ENCODE measurements around the gene EPHB1.

Gene EPHB1

DNA sequence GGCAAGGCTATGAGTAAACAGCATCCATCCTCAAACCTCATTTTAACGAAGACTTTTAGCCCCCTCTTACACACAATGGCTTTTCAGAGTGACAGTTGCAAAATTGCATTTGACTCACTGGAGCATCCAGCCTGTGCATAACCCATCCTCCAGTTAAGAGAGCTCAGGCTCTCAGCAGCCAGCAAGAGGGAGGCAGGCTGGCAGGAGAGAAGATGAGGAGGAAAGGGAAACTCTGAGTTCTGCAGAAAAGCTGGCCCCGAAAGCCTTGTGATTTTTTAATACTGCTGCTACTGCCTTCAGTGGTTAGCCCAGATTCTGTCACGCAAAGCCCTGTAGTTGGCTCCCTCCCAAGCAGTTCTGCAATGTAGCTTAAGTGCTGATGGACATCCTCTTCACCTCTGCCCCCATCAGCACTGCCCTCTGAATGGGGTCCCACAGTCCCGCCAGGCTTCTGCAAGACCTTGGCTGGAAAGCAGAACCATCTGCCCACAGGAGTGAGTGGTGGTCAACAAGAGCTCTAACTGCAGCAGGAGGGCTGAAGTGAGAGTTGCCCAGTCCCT is 371.3 kb downstream of the EPHB1 start:
- Mint-ChIP-seq H3K9me3 (no peaks in the 10 kb centered on the region), H3K27ac (no peak overlapping the region), H3K27me3 (no peaks in the 10 kb centered on the region), H3K4me3 (no peak overlapping the region), H3K36me3 (peaks cover under 1% of the 10 kb centered on the region), H3K4me1 (no peaks in the 10 kb centered on the region)
- no peak for ATAC-seq

DNA sequence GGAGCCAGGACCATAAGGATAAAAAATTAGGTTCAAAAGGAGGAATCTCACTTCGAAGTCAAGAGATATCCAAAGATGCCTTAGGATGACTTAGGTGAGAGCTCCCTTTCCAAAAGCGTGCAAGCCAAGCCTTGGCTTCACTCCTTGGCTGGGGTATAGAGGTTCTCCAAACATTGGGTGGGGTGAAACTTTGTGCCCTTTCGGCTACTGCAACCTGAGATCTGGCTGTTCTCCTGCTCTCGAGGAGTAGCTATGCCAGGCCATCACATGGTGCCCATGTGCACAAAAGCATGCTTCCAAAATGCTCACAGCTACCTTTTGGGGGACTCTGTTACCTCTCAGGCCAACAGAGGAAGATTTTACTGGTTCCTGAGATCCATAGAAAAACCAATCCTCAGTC is 373.8 kb downstream of the EPHB1 start:
- no peaks in the 10 kb centered on the region for H3K27me3 Mint-ChIP-seq
- no peaks in the 10 kb centered on the region for H3K4me1 Mint-ChIP-seq
- no peaks in the 10 kb centered on the region for H3K9me3 Mint-ChIP-seq

DNA sequence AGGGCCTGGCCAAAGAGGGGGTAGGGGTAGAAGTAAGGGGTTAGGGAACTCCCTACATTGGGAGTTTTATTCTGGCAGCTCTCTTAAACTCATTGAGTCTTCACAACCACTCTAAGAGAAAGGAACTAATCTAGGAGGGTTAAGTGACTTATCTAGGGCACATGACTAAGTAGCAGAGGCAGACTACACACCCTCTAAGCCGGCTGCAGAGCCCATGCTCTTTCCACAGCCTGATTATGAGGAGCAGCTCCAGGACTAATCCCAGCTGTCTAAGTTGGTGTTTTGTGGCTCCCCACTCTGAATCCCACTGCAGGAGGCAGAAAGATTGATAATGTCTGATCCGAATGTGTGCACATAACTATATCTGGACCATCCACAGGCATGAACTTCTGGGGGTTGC is 374.6 kb downstream of the EPHB1 start:
- ATAC-seq, result no peak
- H3K4me1 Mint-ChIP-seq, result no peaks in the 10 kb centered on the region
- H3K9me3 Mint-ChIP-seq, result no peaks in the 10 kb centered on the region
- no peak overlapping the region for H3K4me3 Mint-ChIP-seq
- no peak overlapping the region for H3K27ac Mint-ChIP-seq
- H3K27me3 Mint-ChIP-seq, result no peaks in the 10 kb centered on the region
- H3K36me3 Mint-ChIP-seq, result no peaks in the 10 kb centered on the region

More for the DNA sequence above, 373.8 kb downstream of the EPHB1 start:
- ATAC-seq, result no peak
- Mint-ChIP-seq H3K4me3 (no peak overlapping the region), H3K27ac (no peak overlapping the region), H3K36me3 (no peaks in the 10 kb centered on the region)

DNA sequence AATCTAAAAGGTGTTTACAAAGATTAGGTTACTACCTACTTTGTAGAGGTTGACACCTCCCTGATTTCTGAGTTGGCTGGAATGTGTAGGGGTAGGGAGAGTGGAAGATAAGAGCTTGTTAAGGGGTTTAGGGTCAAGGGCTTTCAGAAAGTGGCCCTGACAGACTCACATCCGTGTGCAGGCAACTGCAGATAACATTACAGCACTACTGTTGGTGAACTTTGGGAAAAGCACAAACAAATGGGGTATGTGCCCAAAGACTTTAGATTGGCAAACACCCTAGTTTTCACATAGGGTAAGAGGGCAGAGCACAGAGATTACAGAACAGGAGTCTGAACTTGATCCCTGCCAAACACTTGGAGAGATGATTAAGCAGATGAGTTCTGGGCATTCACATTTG is 375.7 kb downstream of the EPHB1 start:
- Mint-ChIP-seq H3K9me3 (no peaks in the 10 kb centered on the region), H3K36me3 (no peaks in the 10 kb centered on the region), H3K4me1 (no peaks in the 10 kb centered on the region)

DNA sequence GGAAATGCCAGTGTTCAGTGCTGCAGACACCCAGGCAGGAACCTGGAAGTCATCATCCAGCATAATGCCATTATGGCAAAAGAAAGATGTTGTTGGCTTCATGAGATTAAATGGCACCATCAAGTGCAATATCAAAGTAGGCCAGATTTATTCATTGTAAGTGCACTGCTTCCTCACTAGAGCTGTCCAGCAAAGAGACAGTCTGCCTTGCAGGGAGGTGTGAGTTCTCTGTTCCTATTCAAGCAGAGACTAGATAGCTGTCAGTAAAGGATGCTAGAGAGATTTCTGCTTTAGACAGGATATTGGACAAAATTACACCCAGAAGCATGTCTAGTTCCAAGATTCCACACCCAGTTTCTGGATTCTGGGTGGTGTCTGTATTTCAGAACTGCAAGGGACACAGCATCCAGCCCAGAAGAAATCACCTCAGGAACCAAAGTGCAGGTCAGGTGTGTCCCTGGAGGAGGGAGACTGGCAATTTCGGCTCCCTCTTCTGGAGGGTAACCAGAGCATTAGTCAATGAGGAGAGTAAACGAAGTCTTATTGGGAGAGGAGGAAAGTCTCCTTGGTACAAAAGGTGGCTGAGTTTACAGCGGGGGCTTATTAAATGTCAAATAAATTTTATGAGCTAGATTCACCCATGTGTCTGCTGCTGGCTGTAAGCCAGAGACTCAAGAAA is 377.3 kb downstream of the EPHB1 start:
- H3K27ac Mint-ChIP-seq, result no peak overlapping the region
- H3K4me1 Mint-ChIP-seq, result no peaks in the 10 kb centered on the region
- ATAC-seq, result no peak
- H3K36me3 Mint-ChIP-seq, result no peaks in the 10 kb centered on the region
- H3K9me3 Mint-ChIP-seq, result no peaks in the 10 kb centered on the region
- H3K27me3 Mint-ChIP-seq, result no peaks in the 10 kb centered on the region
- H3K4me3 Mint-ChIP-seq, result no peak overlapping the region

More for the DNA sequence above, 375.7 kb downstream of the EPHB1 start:
- H3K27ac Mint-ChIP-seq, result no peak overlapping the region
- no peak overlapping the region for H3K4me3 Mint-ChIP-seq
- no peaks in the 10 kb centered on the region for H3K27me3 Mint-ChIP-seq
- no peak for ATAC-seq

DNA sequence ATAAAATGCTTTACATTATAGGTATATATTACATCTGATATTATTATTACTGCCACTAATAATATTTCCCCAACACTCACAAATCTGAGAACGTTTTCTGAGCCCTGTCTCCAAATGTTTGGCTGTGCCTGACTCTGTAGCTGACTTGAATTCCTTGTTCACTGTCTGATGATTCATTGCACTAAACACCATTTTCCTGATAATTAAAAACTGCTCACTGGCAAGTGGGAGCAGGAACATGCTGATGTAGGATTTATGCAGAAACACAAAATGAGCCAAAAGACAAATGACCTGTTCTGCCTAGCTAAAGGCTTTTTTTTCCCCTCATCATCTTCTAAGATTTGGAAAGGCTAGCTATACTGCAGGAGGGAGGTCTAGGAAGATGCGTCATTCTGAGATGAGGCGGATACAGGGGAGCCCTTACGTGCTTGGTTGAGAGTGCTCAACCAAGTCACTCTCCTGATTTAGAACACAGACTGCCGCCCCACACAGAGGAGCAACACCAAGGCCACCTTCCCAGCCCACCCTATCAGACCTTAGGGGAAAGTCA is 380.7 kb downstream of the EPHB1 start:
- Mint-ChIP-seq H3K27me3 (no peaks in the 10 kb centered on the region), H3K36me3 (peaks cover 13% of the 10 kb centered on the region), H3K9me3 (no peaks in the 10 kb centered on the region), H3K4me3 (no peak overlapping the region), H3K27ac (no peak overlapping the region), H3K4me1 (no peaks in the 10 kb centered on the region)
- ATAC-seq, result no peak

DNA sequence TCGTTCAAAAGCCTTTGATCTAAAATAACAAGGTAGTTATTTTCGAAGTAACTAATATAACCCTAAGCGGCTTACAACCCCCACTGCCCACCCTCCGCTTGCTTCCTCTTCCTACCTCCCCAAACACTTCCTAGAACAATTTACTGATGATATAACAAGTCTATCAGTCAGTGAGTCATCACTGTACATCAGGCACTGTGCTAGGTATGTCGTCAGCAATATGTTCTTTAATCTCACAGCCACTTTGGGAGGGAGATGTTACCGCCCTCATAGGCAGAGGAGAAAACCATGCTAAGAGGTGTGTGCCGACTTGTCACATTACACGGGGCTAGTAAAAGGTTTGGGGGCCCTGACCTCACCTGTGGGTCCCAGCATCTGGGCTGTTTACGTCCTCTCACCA is 381.8 kb downstream of the EPHB1 start:
- H3K4me3 Mint-ChIP-seq, result no peak overlapping the region
- no peaks in the 10 kb centered on the region for H3K9me3 Mint-ChIP-seq
- H3K36me3 Mint-ChIP-seq, result peaks cover 16% of the 10 kb centered on the region
- no peaks in the 10 kb centered on the region for H3K4me1 Mint-ChIP-seq
- H3K27me3 Mint-ChIP-seq, result no peaks in the 10 kb centered on the region
- H3K27ac Mint-ChIP-seq, result no peak overlapping the region
- ATAC-seq, result no peak

DNA sequence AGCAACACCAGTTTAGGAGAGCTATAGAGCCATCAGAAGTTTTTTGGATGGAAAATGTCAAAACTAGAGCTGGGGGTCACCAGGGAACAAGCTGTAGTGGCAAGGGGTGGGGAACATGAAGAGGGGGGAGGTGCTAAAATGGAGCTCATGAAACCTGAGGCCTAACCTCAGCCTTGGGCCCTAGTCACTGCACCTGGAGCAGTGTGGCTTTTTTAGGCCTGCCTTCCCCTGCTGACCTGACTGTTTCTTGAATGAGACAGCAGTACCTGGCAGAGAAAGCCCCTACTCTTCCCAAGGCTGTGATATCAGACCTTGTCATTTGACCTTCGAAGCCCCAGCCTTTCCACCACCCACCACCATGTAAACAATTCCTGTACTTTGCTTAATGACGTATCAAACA is 383.5 kb downstream of the EPHB1 start:
- H3K9me3 Mint-ChIP-seq, result no peaks in the 10 kb centered on the region
- ATAC-seq, result no peak
- no peak overlapping the region for H3K27ac Mint-ChIP-seq
- no peaks in the 10 kb centered on the region for H3K4me1 Mint-ChIP-seq
- peaks cover 28% of the 10 kb centered on the region for H3K36me3 Mint-ChIP-seq
- H3K4me3 Mint-ChIP-seq, result no peak overlapping the region
- peaks cover 7% of the 10 kb centered on the region for H3K27me3 Mint-ChIP-seq

DNA sequence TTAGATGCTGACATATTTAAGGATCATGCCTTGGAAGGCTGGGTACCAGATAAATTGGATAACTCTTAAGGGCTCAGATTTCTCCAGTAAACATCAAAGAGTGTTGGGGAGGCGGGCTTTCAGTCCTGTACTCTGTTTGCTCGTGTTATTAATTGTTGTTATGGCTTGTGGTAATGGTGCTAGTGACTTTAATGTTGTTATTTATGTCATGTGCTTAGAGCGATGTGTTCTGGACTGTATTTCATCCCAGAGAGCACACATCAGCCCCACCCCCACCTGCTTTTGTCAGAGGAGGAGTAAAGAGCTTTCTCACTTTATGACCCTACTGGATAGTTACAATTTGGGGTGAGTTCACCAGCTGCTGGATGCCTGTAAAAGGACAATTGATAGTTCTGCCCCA is 386.3 kb downstream of the EPHB1 start:
- Mint-ChIP-seq H3K9me3 (no peaks in the 10 kb centered on the region), H3K27ac (no peak overlapping the region), H3K36me3 (peaks cover 34% of the 10 kb centered on the region), H3K27me3 (peaks cover 15% of the 10 kb centered on the region), H3K4me1 (no peaks in the 10 kb centered on the region), H3K4me3 (no peak overlapping the region)
- no peak for ATAC-seq

DNA sequence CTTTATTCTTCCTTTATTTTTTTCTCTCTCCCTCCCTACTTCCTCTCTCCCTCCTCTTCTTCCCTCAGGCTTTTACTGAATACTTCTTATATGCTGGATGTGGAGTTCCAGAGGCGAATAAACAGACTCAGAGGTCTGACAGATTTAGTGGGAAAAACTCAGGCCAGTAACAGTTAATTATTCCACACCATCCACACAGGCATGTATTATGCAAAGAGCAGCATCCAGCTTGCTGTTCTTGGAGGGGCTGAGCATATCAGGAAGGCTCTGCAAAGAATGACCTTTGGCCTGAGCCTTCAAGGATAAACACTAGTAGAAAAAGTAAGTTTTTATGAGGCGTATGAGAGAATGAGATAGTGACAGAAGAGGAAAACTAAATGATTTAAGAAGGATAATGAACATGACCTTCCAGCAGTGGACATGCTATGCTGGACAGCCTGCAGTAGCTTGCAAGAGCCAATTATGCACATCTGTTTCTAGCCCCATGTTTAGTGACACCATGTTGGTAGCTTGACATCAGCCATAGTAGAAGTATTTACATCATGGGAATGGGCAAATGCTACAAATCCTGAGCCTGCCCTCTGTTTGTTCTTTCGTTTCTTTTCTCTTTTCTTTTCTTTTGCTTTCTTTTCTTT is 387.4 kb downstream of the EPHB1 start:
- Mint-ChIP-seq H3K4me3 (no peak overlapping the region), H3K27me3 (peaks cover 15% of the 10 kb centered on the region), H3K9me3 (no peaks in the 10 kb centered on the region), H3K4me1 (no peaks in the 10 kb centered on the region), H3K27ac (no peak overlapping the region), H3K36me3 (peaks cover 34% of the 10 kb centered on the region)
- no peak for ATAC-seq

DNA sequence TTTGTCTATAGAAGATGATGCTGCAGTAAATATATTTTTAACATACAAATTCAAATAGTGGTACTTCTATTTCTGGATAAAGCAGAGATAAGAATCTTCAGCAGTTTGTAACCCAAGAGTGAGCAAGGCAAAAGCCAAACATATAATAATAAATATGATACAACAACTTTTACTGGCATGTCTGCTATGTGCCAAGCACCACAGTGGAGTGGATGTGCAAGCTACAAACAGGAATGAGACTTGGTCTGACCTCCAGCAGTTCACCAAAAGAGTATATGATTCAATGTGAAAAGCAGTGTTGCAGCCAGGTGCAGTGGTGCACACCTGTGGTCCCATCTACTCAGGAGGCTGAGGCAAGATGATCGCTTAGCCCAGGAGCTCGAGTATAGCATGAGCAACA is 395.6 kb downstream of the EPHB1 start:
- H3K4me3 Mint-ChIP-seq, result no peak overlapping the region
- peak overlapping the region; percentile 48 for H3K27ac Mint-ChIP-seq
- H3K4me1 Mint-ChIP-seq, result no peaks in the 10 kb centered on the region
- H3K9me3 Mint-ChIP-seq, result no peaks in the 10 kb centered on the region
- ATAC-seq, result no peak
- peaks cover 4% of the 10 kb centered on the region for H3K36me3 Mint-ChIP-seq
- H3K27me3 Mint-ChIP-seq, result no peaks in the 10 kb centered on the region

DNA sequence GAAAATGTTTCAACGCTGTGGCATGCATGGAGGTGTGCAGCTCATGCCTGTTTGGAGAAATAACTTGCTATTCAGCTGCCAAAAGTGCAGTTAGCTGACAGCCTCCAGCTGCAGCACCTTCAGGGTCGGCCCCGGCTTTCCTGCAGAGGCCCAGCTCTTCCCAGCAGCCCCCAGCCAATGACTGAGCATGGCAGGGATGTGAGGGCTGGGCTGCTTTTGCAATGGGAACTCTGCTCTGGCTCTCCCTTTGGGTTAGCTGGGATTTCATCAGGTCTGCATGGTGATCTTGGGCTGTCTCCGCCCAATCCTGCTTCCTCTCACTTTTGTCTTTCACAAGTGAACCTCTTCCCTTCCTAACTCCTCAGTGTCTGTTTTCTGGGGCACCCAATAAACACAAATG is 396.6 kb downstream of the EPHB1 start:
- Mint-ChIP-seq H3K36me3 (peaks cover 4% of the 10 kb centered on the region), H3K27ac (no peak overlapping the region), H3K9me3 (no peaks in the 10 kb centered on the region), H3K4me1 (no peaks in the 10 kb centered on the region), H3K4me3 (no peak overlapping the region), H3K27me3 (no peaks in the 10 kb centered on the region)
- no peak for ATAC-seq

DNA sequence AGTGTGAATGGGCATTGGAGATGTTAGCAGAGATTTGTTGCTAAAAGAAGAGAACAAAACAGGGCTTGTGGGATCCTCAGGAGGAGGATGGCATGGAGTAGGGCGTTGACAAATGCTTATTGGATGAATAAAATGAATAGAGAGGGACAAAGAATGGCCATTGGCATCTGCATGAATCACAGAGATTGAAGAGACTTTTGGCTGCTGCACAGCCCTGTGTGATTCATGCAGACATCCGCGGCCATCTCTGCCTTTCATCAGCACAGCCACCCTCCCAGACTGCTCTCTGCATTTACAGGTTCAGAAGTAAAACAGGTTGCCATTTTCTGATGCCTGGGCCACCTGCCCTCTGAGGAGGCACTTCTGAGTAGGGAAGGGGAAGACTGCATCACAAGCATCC is 397.9 kb downstream of the EPHB1 start:
- Mint-ChIP-seq H3K4me1 (no peaks in the 10 kb centered on the region), H3K36me3 (peaks cover 4% of the 10 kb centered on the region), H3K27me3 (no peaks in the 10 kb centered on the region), H3K9me3 (no peaks in the 10 kb centered on the region), H3K27ac (peak overlapping the region; percentile 19), H3K4me3 (no peak overlapping the region)
- no peak for ATAC-seq

DNA sequence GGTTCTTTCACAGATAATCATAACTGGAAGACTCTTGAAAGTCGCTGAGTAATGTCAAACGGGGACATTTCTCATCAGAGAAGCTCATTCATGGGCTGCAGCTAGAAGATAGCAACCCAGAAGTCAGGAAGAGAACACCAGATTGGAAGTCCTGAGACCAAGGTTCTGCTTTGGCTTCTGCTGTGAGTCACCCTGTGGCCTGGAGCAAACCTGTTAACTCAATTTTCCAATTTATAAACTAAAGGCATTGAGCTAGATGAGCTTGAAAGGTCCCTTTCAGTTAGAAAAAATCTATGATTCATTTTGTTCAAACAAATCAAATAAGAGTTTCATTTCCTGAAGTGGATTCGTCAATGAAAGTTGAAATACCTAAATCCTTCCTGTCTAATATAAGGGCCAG is 402.2 kb downstream of the EPHB1 start:
- no peak overlapping the region for H3K4me3 Mint-ChIP-seq
- no peak overlapping the region for H3K27ac Mint-ChIP-seq
- H3K36me3 Mint-ChIP-seq, result peaks cover 6% of the 10 kb centered on the region
- H3K9me3 Mint-ChIP-seq, result no peaks in the 10 kb centered on the region
- no peaks in the 10 kb centered on the region for H3K4me1 Mint-ChIP-seq
- no peaks in the 10 kb centered on the region for H3K27me3 Mint-ChIP-seq
- peak; percentile 60 for ATAC-seq

DNA sequence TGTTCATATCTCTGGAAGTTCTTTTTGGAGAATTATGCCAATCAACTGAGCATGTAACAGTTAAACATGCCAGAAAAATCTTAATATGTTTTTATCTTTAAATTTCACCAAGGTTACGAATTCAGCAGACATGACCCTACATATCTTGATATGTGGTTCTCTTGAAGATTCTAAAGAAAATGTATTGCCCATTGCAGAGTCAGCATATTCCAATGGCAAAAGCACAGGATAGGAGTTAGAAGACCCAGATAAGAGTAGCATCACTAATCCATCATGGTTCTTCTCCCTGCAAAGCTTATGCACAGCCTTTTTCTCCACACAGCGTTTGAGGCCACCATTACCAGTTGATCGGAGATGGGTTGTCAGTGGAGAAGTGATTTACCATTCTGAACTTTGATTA is 402.8 kb downstream of the EPHB1 start:
- Mint-ChIP-seq H3K36me3 (peaks cover 11% of the 10 kb centered on the region), H3K27ac (no peak overlapping the region), H3K4me1 (no peaks in the 10 kb centered on the region), H3K9me3 (no peaks in the 10 kb centered on the region), H3K27me3 (no peaks in the 10 kb centered on the region), H3K4me3 (no peak overlapping the region)
- ATAC-seq, result no peak

DNA sequence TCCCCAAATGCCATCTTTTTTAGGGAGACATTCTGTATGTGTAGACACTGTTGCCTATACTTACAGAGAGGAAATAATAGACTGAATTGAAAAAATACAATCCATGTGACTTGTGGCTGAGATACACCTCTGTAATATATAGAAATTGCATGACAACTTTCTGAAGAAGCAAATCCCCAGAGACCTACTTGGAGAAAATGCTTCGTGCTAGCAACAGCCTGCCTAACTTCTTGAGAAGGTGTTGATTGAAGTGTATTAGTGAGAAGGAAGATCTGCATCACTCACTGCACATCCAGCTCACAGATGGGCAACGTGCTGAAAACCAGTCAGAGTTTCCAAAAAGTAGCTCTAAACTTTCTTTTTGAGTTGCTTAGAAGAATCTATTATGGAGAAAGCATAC is 404.1 kb downstream of the EPHB1 start:
- Mint-ChIP-seq H3K4me1 (no peaks in the 10 kb centered on the region), H3K9me3 (peaks cover 2% of the 10 kb centered on the region), H3K4me3 (no peak overlapping the region), H3K27ac (peak overlapping the region; percentile 62), H3K36me3 (peaks cover 10% of the 10 kb centered on the region), H3K27me3 (no peaks in the 10 kb centered on the region)
- ATAC-seq, result peak; percentile 83

Measured in stimulated activated memory B cell treated with anti-CD40 and anti-IgM and Interleukin-4, amounts not matched to agents 10 μg/mL and 1 μg/mL and 100 μg/mL, for 72 hours (primary cell).